ENCODE data around the gene HESX1. TPM values are rescaled to one million over a fixed set of nuclear protein-coding genes. Genes with fewer than 3 reads are reported as not detected.
A peak's percentile ranks its signal among the peaks of the same experiment; 100 is the strongest.

The HESX1 gene
- total and polyA plus RNA-seq, 2 of the 13 experiments (the other 11 are each of a cell fraction or from before 2014, with no cell fraction given): 0.57 to 0.75 TPM

- TF ChIP-seq TBL1XR1 (IDR thresholded peaks at IDR 0.05; ENCODE audit: borderline replicate concordance, low read length, partially characterized antibody) (no peak), HNRNPK (IDR thresholded peaks at IDR 0.05; ENCODE audit: low read depth, low read length, poor library complexity, severe bottlenecking) (no peak), IRF2 (CRISPR knock-in tag; IDR thresholded peaks at IDR 0.05) (no peak), GLMP (CRISPR knock-in tag; IDR thresholded peaks at IDR 0.05; ENCODE audit: borderline replicate concordance) (no peak), ARID4A (CRISPR knock-in tag; IDR thresholded peaks at IDR 0.05; ENCODE audit: borderline replicate concordance) (peak; percentile 55; the same call in 1 of the 2 replicates), ZFAT (CRISPR knock-in tag; conservative IDR thresholded peaks at IDR 0.05) (no peak), ZNF598 (CRISPR knock-in tag; IDR thresholded peaks at IDR 0.05; ENCODE audit: borderline replicate concordance) (no peak), ZSCAN5A (CRISPR knock-in tag; IDR thresholded peaks at IDR 0.05; ENCODE audit: borderline replicate concordance) (no peak), STAG1 (CRISPR knock-in tag; IDR thresholded peaks at IDR 0.05) (no peak), HNF4G (IDR thresholded peaks at IDR 0.05; ENCODE audit: borderline replicate concordance, low read depth, low read length) (no peak), HNF4G (CRISPR knock-in tag; IDR thresholded peaks at IDR 0.05; ENCODE audit: borderline replicate concordance, low read depth) (no peak), FLYWCH1 (CRISPR knock-in tag; IDR thresholded peaks at IDR 0.05) (no peak), ZNF512B (CRISPR knock-in tag; IDR thresholded peaks at IDR 0.05; ENCODE audit: borderline replicate concordance) (no peak), PLRG1 (conservative IDR thresholded peaks at IDR 0.05) (no peak), ZBTB21 (CRISPR knock-in tag; IDR thresholded peaks at IDR 0.05) (no peak), RFXAP (CRISPR knock-in tag; IDR thresholded peaks at IDR 0.05; ENCODE audit: borderline replicate concordance) (no peak), PCBP1 (IDR thresholded peaks at IDR 0.05; ENCODE audit: borderline replicate concordance, low read depth, low read length) (no peak), SAP130 (CRISPR knock-in tag; IDR thresholded peaks at IDR 0.05; ENCODE audit: low read depth) (peak; percentile 41; the same call in 1 of the 2 replicates)
Measured at GRCh38 chr3:57164657-57165573, 34.9 kb downstream of the HESX1 start, which contains the start of gene IL17RD (continued).
